ENCODE results near the gene ELK1.
"Not testable (repeated sequence)": the region's sequence is repeated elsewhere in the genome, so short reads cannot be mapped to it uniquely, and the experiment has no call there.

The ELK1 gene

DNA sequence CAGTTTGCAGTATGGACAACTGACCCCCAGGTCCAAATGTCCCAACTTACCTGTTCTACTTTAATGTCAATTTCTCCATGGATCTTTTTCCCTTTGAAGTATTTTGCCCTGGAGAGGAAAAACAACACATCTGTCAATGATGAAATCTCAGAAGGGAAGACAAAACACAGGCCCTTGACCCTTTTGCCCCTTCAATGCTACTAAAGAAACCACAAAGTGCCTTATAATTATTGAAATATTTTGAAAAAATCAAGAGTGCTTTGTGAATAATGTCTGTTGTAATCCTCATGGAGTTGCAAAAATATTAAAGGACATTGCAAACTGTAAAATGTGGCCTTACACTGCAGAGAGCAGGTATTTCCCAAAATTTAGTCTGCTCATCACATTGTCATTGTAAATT is 43.3 kb downstream of the ELK1 start:
- no peaks in the 10 kb centered on the region for H3K36me3 ChIP-seq (replicated peaks in 1 of 2; ENCODE audit: control insufficient read depth in 2 of 2, insufficient read depth in 2 of 2, low read length in 2 of 2)
- H2BK15ac ChIP-seq (ENCODE audit: low read length): no peak overlapping the region
- no peak overlapping the region for H3K23ac ChIP-seq (ENCODE audit: low read depth, low read length, poor library complexity)
- H3K18ac ChIP-seq (ENCODE audit: low read length): no peak overlapping the region
- no peaks in the 10 kb centered on the region for H3K9me3 ChIP-seq (replicated peaks in 1 of 2; ENCODE audit: control insufficient read depth in 2 of 2, insufficient read depth in 1 of 2, low read depth in 1 of 2, low read length in 2 of 2)
- no peak overlapping the region for H2AFZ ChIP-seq (ENCODE audit: low read length)
- H3K14ac ChIP-seq (ENCODE audit: low read length): no peak overlapping the region
- no peak overlapping the region for H2BK12ac ChIP-seq (ENCODE audit: low read length)
- H2AK5ac ChIP-seq (ENCODE audit: low read depth, low read length): no peak overlapping the region
- no peaks in the 10 kb centered on the region for H3K79me1 ChIP-seq (ENCODE audit: low read depth, low read length)
- H3K4me3 ChIP-seq (ENCODE audit: low read length in 2 of 2): no peak overlapping the region
- H4K8ac ChIP-seq (ENCODE audit: low read depth, low read length): no peak overlapping the region
- no peak overlapping the region for H3K4me2 ChIP-seq (ENCODE audit: insufficient read depth, low read length, poor library complexity, severe bottlenecking)
- no peaks in the 10 kb centered on the region for H3K27me3 ChIP-seq (ENCODE audit: control insufficient read depth in 3 of 3, insufficient read depth in 3 of 3, low read depth in 1 of 3, low read length in 3 of 3)
- no peak for DNase-seq (ENCODE audit: low spot score)
- H4K91ac ChIP-seq (ENCODE audit: low read depth, low read length, poor library complexity): no peak overlapping the region
- H3K4me1 ChIP-seq (ENCODE audit: control insufficient read depth in 2 of 2, insufficient read depth in 1 of 2, low read depth in 1 of 2, low read length in 2 of 2): peaks cover 0 to 10% of the 10 kb centered on the region in 2 donors
- no peak overlapping the region for H2BK120ac ChIP-seq (ENCODE audit: low read depth, low read length)
- H3K27ac ChIP-seq (replicated peaks; ENCODE audit: low read length): no peak overlapping the region
- no peak overlapping the region for H3K4ac ChIP-seq (ENCODE audit: low read length)
- no peak overlapping the region for H2BK5ac ChIP-seq (ENCODE audit: low read length)
- no peak overlapping the region for H3K9ac ChIP-seq (ENCODE audit: low read depth, low read length, poor library complexity)

DNA sequence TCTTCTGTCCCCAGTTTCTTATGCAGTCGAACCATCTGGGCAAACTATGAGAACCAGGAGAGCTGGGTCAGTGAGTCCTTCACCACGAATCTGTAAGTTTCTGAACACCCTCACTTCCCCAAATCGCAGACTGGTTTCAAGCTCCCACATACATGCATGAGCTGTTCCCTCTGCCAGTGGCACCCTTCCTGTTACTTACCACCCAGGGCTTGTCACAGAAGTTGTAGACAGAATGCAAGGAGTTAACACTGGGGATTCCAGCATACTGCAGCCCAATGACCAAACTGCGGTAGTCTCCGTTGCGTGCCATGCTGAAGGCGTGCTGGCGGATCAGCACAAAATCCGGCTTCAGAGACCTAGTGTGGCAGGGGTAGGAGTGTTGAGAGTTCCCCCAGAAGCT is 45.3 kb downstream of the ELK1 start:
- H3K4ac ChIP-seq (ENCODE audit: low read length): no peak overlapping the region
- no peak overlapping the region for H4K91ac ChIP-seq (ENCODE audit: low read depth, low read length, poor library complexity)
- H3K14ac ChIP-seq (ENCODE audit: low read length): no peak overlapping the region
- no CpG with 5 or more reads among the region's 9 CpGs for WGBS, 2 donors (ENCODE audit: extremely low coverage in 2 of 2, insufficient read length in 2 of 2, insufficient replicate concordance in 1 of 2)
- H2AK5ac ChIP-seq (ENCODE audit: low read depth, low read length): no peak overlapping the region
- no peaks in the 10 kb centered on the region for H3K79me1 ChIP-seq (ENCODE audit: low read depth, low read length)
- H3K36me3 ChIP-seq (replicated peaks in 1 of 2; ENCODE audit: control insufficient read depth in 2 of 2, insufficient read depth in 2 of 2, low read length in 2 of 2): no peaks in the 10 kb centered on the region
- H3K18ac ChIP-seq (ENCODE audit: low read length): no peak overlapping the region
- no peak overlapping the region for H3K4me3 ChIP-seq (ENCODE audit: low read length in 2 of 2)
- no peak overlapping the region for H3K27ac ChIP-seq (replicated peaks; ENCODE audit: low read length)
- H2AFZ ChIP-seq (ENCODE audit: low read length): no peak overlapping the region
- H3K23ac ChIP-seq (ENCODE audit: low read depth, low read length, poor library complexity): no peak overlapping the region
- H3K4me2 ChIP-seq (ENCODE audit: insufficient read depth, low read length, poor library complexity, severe bottlenecking): no peak overlapping the region
- DNase-seq (ENCODE audit: low spot score): no peak
- no peak overlapping the region for H2BK5ac ChIP-seq (ENCODE audit: low read length)
- H2BK12ac ChIP-seq (ENCODE audit: low read length): no peak overlapping the region
- no peaks in the 10 kb centered on the region for H3K27me3 ChIP-seq (ENCODE audit: control insufficient read depth in 3 of 3, insufficient read depth in 3 of 3, low read depth in 1 of 3, low read length in 3 of 3)
- H2BK120ac ChIP-seq (ENCODE audit: low read depth, low read length): no peak overlapping the region
- no peak overlapping the region for H4K8ac ChIP-seq (ENCODE audit: low read depth, low read length)
- H2BK15ac ChIP-seq (ENCODE audit: low read length): no peak overlapping the region
- no peaks in the 10 kb centered on the region for H3K9me3 ChIP-seq (replicated peaks in 1 of 2; ENCODE audit: control insufficient read depth in 2 of 2, insufficient read depth in 1 of 2, low read depth in 1 of 2, low read length in 2 of 2)
- no peak overlapping the region for H3K9ac ChIP-seq (ENCODE audit: low read depth, low read length, poor library complexity)
- peaks cover 0 to 10% of the 10 kb centered on the region in 2 donors for H3K4me1 ChIP-seq (ENCODE audit: control insufficient read depth in 2 of 2, insufficient read depth in 1 of 2, low read depth in 1 of 2, low read length in 2 of 2)

DNA sequence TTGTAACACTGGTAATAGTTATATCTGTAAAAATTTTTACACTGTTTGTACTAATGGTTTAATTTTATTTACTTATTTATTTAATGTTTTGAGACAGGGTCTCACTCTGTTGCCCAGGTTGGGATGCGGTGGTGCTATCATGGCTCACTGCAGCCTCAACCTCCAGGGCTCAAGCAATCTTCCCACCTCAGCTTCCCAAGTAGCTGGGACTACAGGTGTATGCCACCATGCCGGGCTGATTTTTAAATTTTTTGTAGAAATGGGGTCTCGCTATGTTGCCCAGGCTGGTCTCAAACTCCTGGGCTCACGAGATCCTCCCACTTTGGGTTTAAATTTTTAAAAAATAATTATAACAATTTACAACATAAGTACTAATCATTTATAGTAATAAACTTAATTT is 47.2 kb downstream of the ELK1 start:
- H3K23ac ChIP-seq (ENCODE audit: low read depth, low read length, poor library complexity); H2BK15ac ChIP-seq (ENCODE audit: low read length); H3K4me1 ChIP-seq (ENCODE audit: control insufficient read depth in 2 of 2, insufficient read depth in 1 of 2, low read depth in 1 of 2, low read length in 2 of 2); H4K91ac ChIP-seq (ENCODE audit: low read depth, low read length, poor library complexity); H3K36me3 ChIP-seq (replicated peaks in 1 of 2; ENCODE audit: control insufficient read depth in 2 of 2, insufficient read depth in 2 of 2, low read length in 2 of 2); H3K27me3 ChIP-seq (ENCODE audit: control insufficient read depth in 3 of 3, insufficient read depth in 3 of 3, low read depth in 1 of 3, low read length in 3 of 3); H3K9ac ChIP-seq (ENCODE audit: low read depth, low read length, poor library complexity); H3K27ac ChIP-seq (replicated peaks; ENCODE audit: low read length); H3K14ac ChIP-seq (ENCODE audit: low read length); H2BK120ac ChIP-seq (ENCODE audit: low read depth, low read length); H3K18ac ChIP-seq (ENCODE audit: low read length); H2AFZ ChIP-seq (ENCODE audit: low read length); DNase-seq (ENCODE audit: low spot score); H3K4me2 ChIP-seq (ENCODE audit: insufficient read depth, low read length, poor library complexity, severe bottlenecking); H4K8ac ChIP-seq (ENCODE audit: low read depth, low read length); H3K4me3 ChIP-seq (ENCODE audit: low read length in 2 of 2); H2AK5ac ChIP-seq (ENCODE audit: low read depth, low read length); H3K79me1 ChIP-seq (ENCODE audit: low read depth, low read length); H3K9me3 ChIP-seq (replicated peaks in 1 of 2; ENCODE audit: control insufficient read depth in 2 of 2, insufficient read depth in 1 of 2, low read depth in 1 of 2, low read length in 2 of 2); H2BK12ac ChIP-seq (ENCODE audit: low read length); H3K4ac ChIP-seq (ENCODE audit: low read length); H2BK5ac ChIP-seq (ENCODE audit: low read length): not testable (repeated sequence)
- no CpG with 5 or more reads among the region's 4 CpGs for WGBS, 2 donors (ENCODE audit: extremely low coverage in 2 of 2, insufficient read length in 2 of 2, insufficient replicate concordance in 1 of 2)

DNA sequence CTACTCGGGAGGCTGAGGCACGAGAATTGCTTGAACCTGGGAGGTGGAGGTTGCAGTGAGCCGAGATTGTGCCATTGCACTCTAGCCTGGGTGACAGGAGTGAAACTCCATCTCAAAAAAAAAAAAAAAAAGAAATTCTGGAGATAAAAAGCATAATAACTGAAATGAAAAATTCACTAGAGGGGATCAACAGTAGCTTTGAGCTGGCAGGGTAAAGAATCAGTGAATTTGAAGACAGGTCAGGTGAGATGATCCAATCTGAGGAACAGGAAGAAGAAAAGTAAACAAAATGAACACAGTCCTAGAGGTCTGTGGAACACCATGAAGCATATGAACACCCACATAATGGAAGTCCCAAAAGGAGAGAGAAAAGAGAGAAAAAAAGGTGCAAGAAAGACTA is 53.1 kb downstream of the ELK1 start:
- no peak overlapping the region for H3K14ac ChIP-seq (ENCODE audit: low read length)
- H3K9me3 ChIP-seq (replicated peaks in 1 of 2; ENCODE audit: control insufficient read depth in 2 of 2, insufficient read depth in 1 of 2, low read depth in 1 of 2, low read length in 2 of 2): peaks cover 0 to 5% of the 10 kb centered on the region in 2 donors
- H3K79me1 ChIP-seq (ENCODE audit: low read depth, low read length): no peaks in the 10 kb centered on the region
- H3K4me2 ChIP-seq (ENCODE audit: insufficient read depth, low read length, poor library complexity, severe bottlenecking): no peak overlapping the region
- H2BK15ac ChIP-seq (ENCODE audit: low read length): no peak overlapping the region
- H2BK5ac ChIP-seq (ENCODE audit: low read length): no peak overlapping the region
- H3K23ac ChIP-seq (ENCODE audit: low read depth, low read length, poor library complexity): no peak overlapping the region
- no peak overlapping the region for H4K8ac ChIP-seq (ENCODE audit: low read depth, low read length)
- H4K91ac ChIP-seq (ENCODE audit: low read depth, low read length, poor library complexity): no peak overlapping the region
- H2AFZ ChIP-seq (ENCODE audit: low read length): no peak overlapping the region
- no peak overlapping the region for H2BK12ac ChIP-seq (ENCODE audit: low read length)
- no peaks in the 10 kb centered on the region for H3K36me3 ChIP-seq (replicated peaks in 1 of 2; ENCODE audit: control insufficient read depth in 2 of 2, insufficient read depth in 2 of 2, low read length in 2 of 2)
- H3K27ac ChIP-seq (replicated peaks; ENCODE audit: low read length): no peak overlapping the region
- H2BK120ac ChIP-seq (ENCODE audit: low read depth, low read length): no peak overlapping the region
- DNase-seq (ENCODE audit: low spot score): no peak
- WGBS, 2 donors (ENCODE audit: extremely low coverage in 2 of 2, insufficient read length in 2 of 2, insufficient replicate concordance in 1 of 2): no CpG with 5 or more reads among the region's 3 CpGs
- no peak overlapping the region for H2AK5ac ChIP-seq (ENCODE audit: low read depth, low read length)
- no peaks in the 10 kb centered on the region for H3K27me3 ChIP-seq (ENCODE audit: control insufficient read depth in 3 of 3, insufficient read depth in 3 of 3, low read depth in 1 of 3, low read length in 3 of 3)
- H3K4me1 ChIP-seq (ENCODE audit: control insufficient read depth in 2 of 2, insufficient read depth in 1 of 2, low read depth in 1 of 2, low read length in 2 of 2): no peaks in the 10 kb centered on the region
- H3K9ac ChIP-seq (ENCODE audit: low read depth, low read length, poor library complexity): no peak overlapping the region
- no peak overlapping the region for H3K4ac ChIP-seq (ENCODE audit: low read length)
- no peak overlapping the region for H3K18ac ChIP-seq (ENCODE audit: low read length)
- H3K4me3 ChIP-seq (ENCODE audit: low read length in 2 of 2): no peak overlapping the region
